Body of pancreas (tissue), 4 donors: ENCODE data around the gene NUDT11. TPM values are rescaled to one million over a fixed set of nuclear protein-coding genes. Genes with fewer than 3 reads are reported as not detected.

Experiments used
- ATAC-seq: fragments of 150-250 bp; one replicate; pipeline ENCODE4 v1.9.1; 2016
- DNase-seq, 4 donors: peaks; one replicate each; pipeline ENCODE4 v3.0.0-alpha.2; 2019
- H3K27ac ChIP-seq, 4 donors: fragments of 200-600 bp; sonication (generic); 1 replicate in 3 of 4; 2 replicates in 1 of 4; pipeline versions ENCODE4 v1.5.1 to v1.6.1; 2016 to 2019; ENCODE audit warnings: mild to moderate bottlenecking in 1 of 4, mixed read lengths in 1 of 4, moderate library complexity in 1 of 4
- H3K27me3 ChIP-seq, 2 donors: fragments of 200-600 bp; sonication (generic); one replicate each; pipeline ENCODE4 v1.6.0; 2016; ENCODE audit warnings: mild to moderate bottlenecking in 1 of 2
- H3K36me3 ChIP-seq, 2 donors: fragments of 200-600 bp; sonication (generic); replicated peaks in 1 of 2; 2 replicates each; pipeline ENCODE4 v1.5.1; 2016; ENCODE audit warnings: low read depth in 2 of 2; ENCODE audit not compliant: insufficient read depth in 1 of 2
- H3K4me1 ChIP-seq: fragments of 200-600 bp; sonication (generic); one replicate; pipeline ENCODE4 v1.6.0; 2016
- H3K4me3 ChIP-seq, 2 donors: fragments of 200-600 bp; sonication (generic); 1 replicate in 1 of 2; 2 replicates in 1 of 2; pipeline ENCODE4 v1.5.1; 2016 to 2019
- H3K9me3 ChIP-seq, 3 donors: fragments of 200-600 bp; sonication (generic); 1 replicate in 2 of 3; 2 replicates in 1 of 3; pipeline ENCODE4 v1.5.1; 2016
- CTCF ChIP-seq, 7 experiments: fragments of 450-650 bp in 4 of 7; fragments of 200-600 bp in 3 of 7; sonication (generic) in 3 of 7; IDR thresholded peaks; one replicate each; pipeline ENCODE4 v1.5.1; 2016 to 2019; ENCODE audit warnings: antibody characterized with exemption in 7 of 7
- POLR2A ChIP-seq, 3 donors: fragments of 450-650 bp; IDR thresholded peaks; one replicate each; pipeline ENCODE4 v1.6.1; 2016; ENCODE audit warnings: antibody characterized with exemption in 3 of 3, mild to moderate bottlenecking in 2 of 3
- WGBS, 2 donors: methylation state at CpG; one replicate each; pipeline ENCODE4 v1.1.5; 2017; 5-methylcytosine and 5-hydroxymethylcytosine counted together
- intact Hi-C: fragments of 100-400 bp; cut with DNase I; formaldehyde crosslinking; loops from one replicate; pipeline ENCODE4 v1.15.1; 2023
- total RNA-seq, 2 donors: library from RNA; depleted of rRNA; stranded (reverse); fragments of >200 nt; gene quantifications; one replicate each; pipeline ENCODE4 v1.1.0, GENCODE V29; 2016

NUDT11 gene
- total RNA-seq, 2 donors from 2014 or later: 2.0 to 2.1 TPM

GRCh38 chrX:51463322-51463721 lies 33.1 kb downstream of the NUDT11 start:
- intact Hi-C loops: no loop called here
- WGBS, 2 donors: 90 to 95% methylated on average over 4 of the region's 4 CpGs
- no peaks in the 10 kb centered on the region for H3K4me1 ChIP-seq

GRCh38 chrX:51461053-51462044 lies 35.0 kb downstream of the NUDT11 start:
- ATAC-seq: no peak
- no peak overlapping the region for H3K27ac ChIP-seq
- intact Hi-C loops: no loop called here

More at GRCh38 chrX:51463322-51463721, 33.1 kb downstream of the NUDT11 start:
- ATAC-seq (no peak), DNase-seq (no peak)
- Histone ChIP-seq H3K27ac (no peak overlapping the region), H3K36me3 (no peaks in the 10 kb centered on the region), H3K27me3 (no peaks in the 10 kb centered on the region), H3K9me3 (no peaks in the 10 kb centered on the region), H3K4me3 (no peak overlapping the region)
- TF ChIP-seq CTCF (IDR thresholded peaks at IDR 0.05): no peak
- TF ChIP-seq POLR2A (IDR thresholded peaks at IDR 0.05): no peak

GRCh38 chrX:51459125-51459524 lies 37.3 kb downstream of the NUDT11 start:
- no peaks in the 10 kb centered on the region for H3K36me3 ChIP-seq
- TF ChIP-seq CTCF (IDR thresholded peaks at IDR 0.05): peak in 5 of 7 experiments; percentile 7 to 34 (median 25)
- no peak for TF ChIP-seq POLR2A (IDR thresholded peaks at IDR 0.05)
- no peaks in the 10 kb centered on the region for H3K4me1 ChIP-seq
- DNase-seq (peak in 2 of 4 donors; percentile 4 to 18), ATAC-seq (no peak)
- H3K27ac ChIP-seq: no peak overlapping the region
- WGBS, 2 donors: 0 to 38% methylated on average over 1 of the region's 1 CpG
- no peaks in the 10 kb centered on the region for H3K27me3 ChIP-seq
- no peak overlapping the region for H3K4me3 ChIP-seq
- intact Hi-C loops: no loop called here
- H3K9me3 ChIP-seq: no peaks in the 10 kb centered on the region

More at GRCh38 chrX:51461053-51462044, 35.0 kb downstream of the NUDT11 start:
- Histone ChIP-seq H3K9me3 (no peaks in the 10 kb centered on the region), H3K4me1 (no peaks in the 10 kb centered on the region), H3K27me3 (no peaks in the 10 kb centered on the region), H3K36me3 (no peaks in the 10 kb centered on the region), H3K4me3 (no peak overlapping the region)
- TF ChIP-seq CTCF (IDR thresholded peaks at IDR 0.05): peak; percentile 40 to 65 (median 59)
- no peak for TF ChIP-seq POLR2A (IDR thresholded peaks at IDR 0.05)
- 40 to 43% methylated on average over 14 to 15 of the region's 15 CpGs for WGBS, 2 donors
- peak in 1 of 4 donors; percentile 2 for DNase-seq

GRCh38 chrX:51456814-51457213 lies 39.6 kb downstream of the NUDT11 start:
- H3K27me3 ChIP-seq: no peaks in the 10 kb centered on the region
- 0 to 8% methylated on average over 1 of the region's 1 CpG for WGBS, 2 donors
- ATAC-seq: peak; percentile 62
- no peak for DNase-seq
- no peaks in the 10 kb centered on the region for H3K4me1 ChIP-seq
- H3K9me3 ChIP-seq: no peaks in the 10 kb centered on the region
- H3K4me3 ChIP-seq: no peak overlapping the region
- H3K36me3 ChIP-seq: no peaks in the 10 kb centered on the region
- no peak for TF ChIP-seq POLR2A (IDR thresholded peaks at IDR 0.05)
- TF ChIP-seq CTCF (IDR thresholded peaks at IDR 0.05): peak in 4 of 7 experiments; percentile 27 to 50 (median 36)
- H3K27ac ChIP-seq: peak overlapping the region in 1 of 4 donors; percentile 45
- intact Hi-C loops: no loop called here
